HCT116 (cell line): ENCODE data around the gene MCF2L2. TPM values are rescaled to one million over a fixed set of nuclear protein-coding genes. Genes with fewer than 3 reads are reported as not detected.

ENCODE experiments used
- ATAC-seq: fragments of 200-7000 bp; cut with Tn5 transposase; 2 replicates; pipeline ENCODE4 v1.9.1; 2020; ENCODE audit warnings: mild to moderate bottlenecking, moderate library complexity
- BruUV-seq: library from RNA; stranded (reverse); fragments of 400-500 nt; replicated peaks from 2 replicates; lab custom pipeline; 2021; lab: Mats Ljungman, UMichigan
- CTCF ChIA-PET: fragments of 300-600 bp; sonication (Branson Sonifier 250); formaldehyde crosslinking; loops from one replicate; lab custom pipeline; 2021; ENCODE audit warnings: antibody characterized with exemption; lab: Charles Lee
- POLR2A ChIA-PET: fragments of 300-600, 350-600 bp; sonication (Branson Sonifier 250); formaldehyde crosslinking; loops from one replicate; lab custom pipeline; 2021; ENCODE audit warnings: antibody characterized with exemption; lab: Charles Lee
- RAD21 ChIA-PET, 2 experiments: fragments of 300-600 bp; sonication (Branson Sonifier 250); formaldehyde crosslinking; loops; one replicate each; lab custom pipeline; 2023; ENCODE audit warnings: low total read pairs in 2 of 2; ENCODE audit not compliant: uncharacterized antibody in 2 of 2, unreplicated experiment in 2 of 2, low non-redundant PET in 1 of 2; lab: Charles Lee
- DNase-seq: peaks from one replicate; pipeline ENCODE4 v3.0.0-alpha.2; 2010; ENCODE audit warnings: low read depth, low spot score
- H2AFZ ChIP-seq: fragments of 200-600 bp; shearing (Covaris generic), sonication (generic); 2 replicates; pipeline ENCODE4 v1.6.1; 2017; ENCODE audit warnings: low read depth, mixed run types, mixed read lengths, antibody characterized with exemption, low read length; ENCODE audit not compliant: poor library complexity, severe bottlenecking
- H3K27ac ChIP-seq: 2 replicates; pipeline ENCODE4 v1.5.1; 2012; ENCODE audit warnings: low read depth, low read length
- H3K27me3 ChIP-seq: fragments of 200-600 bp; sonication (generic); 2 replicates; pipeline ENCODE4 v1.6.1; 2016; ENCODE audit warnings: mixed run types, low read length, mixed read lengths; ENCODE audit not compliant: insufficient read depth
- H3K36me3 ChIP-seq, 2 experiments: fragments of 200-500 bp in 1 of 2; fragments of 200-600 bp in 1 of 2; sonication (Bioruptor generic) in 1 of 2; sonication (generic) in 1 of 2; 2 replicates each; pipeline versions ENCODE4 v1.5.1 to v1.6.1; 2014 to 2016; ENCODE audit warnings: low read length in 2 of 2, inconsistent platforms in 1 of 2, mixed read lengths in 1 of 2, mixed run types in 1 of 2; ENCODE audit not compliant: insufficient read depth in 2 of 2, control insufficient read depth in 1 of 2
- H3K4me1 ChIP-seq, 2 experiments: fragments of 200-600 bp in 1 of 2; sonication (generic) in 1 of 2; 2 replicates each; pipeline versions ENCODE4 v1.5.1 to v1.6.1; 2012 to 2017; ENCODE audit warnings: low read length in 2 of 2, inconsistent platforms in 1 of 2, mild to moderate bottlenecking in 1 of 2, mixed read lengths in 1 of 2, mixed run types in 1 of 2, moderate library complexity in 1 of 2; ENCODE audit not compliant: insufficient read depth in 2 of 2, control insufficient read depth in 1 of 2
- H3K4me2 ChIP-seq: fragments of 200-600 bp; sonication (generic); 2 replicates; pipeline ENCODE4 v1.6.1; 2017; ENCODE audit warnings: mixed run types, low read length, mixed read lengths
- H3K4me3 ChIP-seq, 2 experiments: fragments of 200-600 bp in 1 of 2; sonication (generic) in 1 of 2; replicated peaks in 1 of 2; 2 replicates each; pipeline ENCODE4 v1.5.1; 2011 to 2016; ENCODE audit warnings: low read length in 2 of 2, control low read depth in 1 of 2, low read depth in 1 of 2, mild to moderate bottlenecking in 1 of 2, mixed read lengths in 1 of 2, mixed run types in 1 of 2
- H3K79me2 ChIP-seq: fragments of 200-600 bp; sonication (generic); 2 replicates; pipeline ENCODE4 v1.6.1; 2017; ENCODE audit warnings: mild to moderate bottlenecking, mixed run types, low read length, moderate library complexity, mixed read lengths; ENCODE audit not compliant: insufficient read depth
- H3K9ac ChIP-seq: fragments of 200-600 bp; sonication (generic); 2 replicates; pipeline ENCODE4 v1.6.1; 2016; ENCODE audit warnings: low read length, mixed read lengths
- H3K9me2 ChIP-seq: fragments of 200-600 bp; sonication (generic), shearing (Covaris generic); 2 replicates; pipeline ENCODE4 v1.6.1; 2017; ENCODE audit warnings: mixed run types, mild to moderate bottlenecking, moderate library complexity; ENCODE audit not compliant: insufficient read depth
- H3K9me3 ChIP-seq, 2 experiments: fragments of 200-500 bp in 1 of 2; fragments of 200-600 bp in 1 of 2; sonication (Bioruptor generic) in 1 of 2; sonication (generic) in 1 of 2; 2 replicates each; pipeline ENCODE4 v1.6.1; 2014 to 2017; ENCODE audit warnings: low read length in 2 of 2, mixed read lengths in 2 of 2, inconsistent platforms in 1 of 2, low read depth in 1 of 2, mild to moderate bottlenecking in 1 of 2, mixed run types in 1 of 2, moderate library complexity in 1 of 2; ENCODE audit not compliant: control insufficient read depth in 1 of 2, insufficient read depth in 1 of 2
- H4K20me1 ChIP-seq: fragments of 200-600 bp; sonication (generic), shearing (Covaris generic); 2 replicates; pipeline ENCODE4 v1.6.1; 2017; ENCODE audit warnings: mixed run types, mild to moderate bottlenecking, moderate library complexity; ENCODE audit not compliant: insufficient read depth
- ATF3 ChIP-seq: IDR thresholded peaks from 2 replicates; pipeline ENCODE4 v1.6.1; 2012
- CEBPB ChIP-seq: IDR thresholded peaks from 2 replicates; pipeline ENCODE4 v1.6.1; 2012; ENCODE audit warnings: low read depth
- CTCF ChIP-seq, 3 experiments: fragments of 200-600 bp in 1 of 3; sonication (generic) in 1 of 3; IDR thresholded peaks in 2 of 3; conservative IDR thresholded peaks in 1 of 3; 2 replicates each; pipeline ENCODE4 v1.5.1; 2012 to 2017; ENCODE audit warnings: low read depth in 2 of 3, low read length in 2 of 3, antibody characterized with exemption in 1 of 3, borderline replicate concordance in 1 of 3, control low read depth in 1 of 3, mild to moderate bottlenecking in 1 of 3, mixed read lengths in 1 of 3, mixed run types in 1 of 3, moderate library complexity in 1 of 3; ENCODE audit not compliant: insufficient read depth in 1 of 3
- EGR1 ChIP-seq: IDR thresholded peaks from 2 replicates; pipeline ENCODE4 v1.6.1; 2012; ENCODE audit warnings: low read depth
- ELF1 ChIP-seq: IDR thresholded peaks from 2 replicates; pipeline ENCODE4 v1.6.1; 2012; ENCODE audit warnings: low read depth, borderline replicate concordance
- FOSL1 ChIP-seq: IDR thresholded peaks from 2 replicates; pipeline ENCODE4 v1.6.1; 2012; ENCODE audit warnings: low read depth
- JUND ChIP-seq: IDR thresholded peaks from 2 replicates; pipeline ENCODE4 v1.6.1; 2012
- MAX ChIP-seq: IDR thresholded peaks from 2 replicates; pipeline ENCODE4 v1.6.1; 2012
- POLR2A ChIP-seq: IDR thresholded peaks from 2 replicates; pipeline ENCODE4 v1.7.0; 2011; ENCODE audit warnings: borderline replicate concordance; ENCODE audit not compliant: insufficient read depth, insufficient read length; ENCODE audit errors: extremely low read depth
- RAD21 ChIP-seq: IDR thresholded peaks from 2 replicates; pipeline ENCODE4 v1.6.1; 2012; ENCODE audit warnings: low read depth, mild to moderate bottlenecking
- REST ChIP-seq: IDR thresholded peaks from 2 replicates; pipeline ENCODE4 v1.6.1; 2012; ENCODE audit warnings: low read depth
- SIN3A ChIP-seq: IDR thresholded peaks from 2 replicates; pipeline ENCODE4 v1.6.1; 2012; ENCODE audit warnings: low read depth
- SP1 ChIP-seq: IDR thresholded peaks from 2 replicates; pipeline ENCODE4 v1.6.1; 2012; ENCODE audit warnings: low read depth
- SRF ChIP-seq: IDR thresholded peaks from 2 replicates; pipeline ENCODE4 v1.6.1; 2012; ENCODE audit warnings: low read depth
- TCF7L2 ChIP-seq: IDR thresholded peaks from 2 replicates; pipeline ENCODE4 v1.7.0; 2011; ENCODE audit warnings: borderline replicate concordance, inconsistent platforms; ENCODE audit not compliant: insufficient read depth, insufficient read length; ENCODE audit errors: extremely low read depth
- ZBTB33 ChIP-seq: IDR thresholded peaks from 2 replicates; pipeline ENCODE4 v1.6.1; 2011; ENCODE audit warnings: mild to moderate bottlenecking, low read length, moderate library complexity; ENCODE audit not compliant: insufficient replicate concordance; ENCODE audit errors: extremely low read depth
- ZNF274 ChIP-seq: fragments of 200-500 bp; sonication (Bioruptor generic); IDR thresholded peaks from 2 replicates; pipeline ENCODE4 v1.6.1; 2014; ENCODE audit warnings: mild to moderate bottlenecking, low read depth, low read length, inconsistent platforms
- intact Hi-C: fragments of 100-400 bp; cut with micrococcal nuclease; formaldehyde crosslinking; loops from 2 replicates; pipeline ENCODE4 v1.10.0; 2022
- total RNA-seq: library from RNA; stranded (reverse); gene quantifications from one replicate; pipeline ENCODE4 v1.2.1, GENCODE V29; 2021; ENCODE audit not compliant: unreplicated experiment

The MCF2L2 gene
- total RNA-seq, 1 experiment from 2014 or later = 1.5 TPM

GRCh38 chr3:183132409-183132808 is 296.0 kb downstream of the MCF2L2 start:
- Histone ChIP-seq H3K4me2 (no peak overlapping the region), H3K27ac (no peak overlapping the region), H3K79me2 (no peaks in the 10 kb centered on the region), H3K27me3 (no peaks in the 10 kb centered on the region)
- DNase-seq = no peak
- no peak for ATAC-seq
- no peak for TF ChIP-seq SP1
- TF ChIP-seq REST = no peak
- no peak for TF ChIP-seq ATF3
- no peak for TF ChIP-seq JUND
- TF ChIP-seq RAD21 = no peak
- no peak for TF ChIP-seq TCF7L2
- no peak for TF ChIP-seq EGR1
- no peak for TF ChIP-seq SRF
- no peak for TF ChIP-seq MAX
- TF ChIP-seq ZNF274 = no peak
- no peak for TF ChIP-seq CTCF (IDR thresholded peaks at IDR 0.05 in 2 of 3, conservative IDR thresholded peaks at IDR 0.05 in 1 of 3; ENCODE audit: borderline replicate concordance in 1 of 3, insufficient read depth in 1 of 3, low read depth in 2 of 3, low read length in 2 of 3)
- TF ChIP-seq SIN3A = no peak
- no peak for TF ChIP-seq FOSL1
- no peak for TF ChIP-seq CEBPB
- no peak for TF ChIP-seq ELF1
- TF ChIP-seq ZBTB33 = no peak
- TF ChIP-seq POLR2A = no peak
- TF ChIP-seq, all 23 proteins: peak for 0
- ChIA-PET RAD21 (no interaction called here), POLR2A (no interaction called here), CTCF (no interaction called here)
- Histone ChIP-seq H3K9ac (no peak overlapping the region), H3K9me2 (no peaks in the 10 kb centered on the region), H3K4me1 (0 out of 4 replicates have a peak, but pooled peaks cover 0 to 4% of the 10 kb centered on the region in 2 experiments), H2AFZ (no peak overlapping the region), H4K20me1 (no peaks in the 10 kb centered on the region), H3K36me3 (no peaks in the 10 kb centered on the region), H3K4me3 (no peak overlapping the region), H3K9me3 (peaks cover 0 to 6% of the 10 kb centered on the region in 2 experiments; a peak in 1 of 4 replicates)
- intact Hi-C loops = no loop called here
- BruUV-seq = no TSS peak
